Left cardiac atrium (tissue), 2 donors: Measurements from ENCODE around the gene SAPCD1. TPM values are rescaled to one million over a fixed set of nuclear protein-coding genes. Genes with fewer than 3 reads are reported as not detected.

Experiments
- total RNA-seq, 2 donors: library from RNA; stranded (reverse); fragmentation: NEBNext Ultra II Directional; extraction: Animal tissue kit (Norgen Biotek cat#: 25700); gene quantifications; one replicate each; pipeline ENCODE4 v1.2.1, GENCODE V29; 2021
- donor health status: DM: no; HTN: yes; CAD: no; lungs with severe emphysema.
- donor health status: DM: yes; HTN: yes; CAD: no.

Gene SAPCD1
- total RNA-seq, 2 donors from 2014 or later, result 0.71 to 0.73 TPM

Other genes with a start within 250 kb of the SAPCD1 start
- gene MCCD1, start 233.7 kb upstream of the SAPCD1 start, total RNA-seq, result not detected
- gene DDX39B, start 220.7 kb upstream of the SAPCD1 start, total RNA-seq, result 100 to 1,000 TPM; 188 to 224 TPM
- 1 to 10 TPM; 1.9 to 2.7 TPM for gene ATP6V1G2, start 216.0 kb upstream of the SAPCD1 start, total RNA-seq
- 10 to 100 TPM; 12.9 to 14.8 TPM for gene NFKBIL1, start 215.0 kb upstream of the SAPCD1 start, total RNA-seq
- gene LTA, start 190.4 kb upstream of the SAPCD1 start, total RNA-seq, result not detected
- gene TNF, start 187.1 kb upstream of the SAPCD1 start, total RNA-seq, result under 1 TPM; 0.53 to 0.92 TPM
- gene LTB, start 180.2 kb upstream of the SAPCD1 start, total RNA-seq, result 1 to 10 TPM in 1 of 2 donors, under 1 TPM in 1; 0.84 to 1.4 TPM
- gene LST1, start 176.4 kb upstream of the SAPCD1 start, total RNA-seq, result 10 to 100 TPM in 1 of 2 donors, 1 to 10 TPM in 1; 9.4 to 16.0 TPM
- gene NCR3, start 169.7 kb upstream of the SAPCD1 start, total RNA-seq, result under 1 TPM in 1 of 2 donors, not detected in 1; 0.47 TPM
- 10 to 100 TPM; 17.0 to 37.4 TPM for gene AIF1, start 147.4 kb upstream of the SAPCD1 start, total RNA-seq
- gene PRRC2A, start 141.9 kb upstream of the SAPCD1 start, total RNA-seq, result 100 to 1,000 TPM in 1 of 2 donors, 10 to 100 TPM in 1; 85.0 to 108 TPM
- gene BAG6, start 110.0 kb upstream of the SAPCD1 start, total RNA-seq, result 100 to 1,000 TPM; 206 to 294 TPM
- 1 to 10 TPM; 1.4 to 1.7 TPM for gene APOM, start 106.8 kb upstream of the SAPCD1 start, total RNA-seq
- 10 to 100 TPM; 17.5 to 20.1 TPM for gene C6orf47, start 101.9 kb upstream of the SAPCD1 start, total RNA-seq
- gene GPANK1, start 97.7 kb upstream of the SAPCD1 start, total RNA-seq, result 10 to 100 TPM; 12.3 to 15.7 TPM
- gene CSNK2B, start 96.6 kb upstream of the SAPCD1 start, total RNA-seq, result 100 to 1,000 TPM in 1 of 2 donors, 10 to 100 TPM in 1; 84.8 to 116 TPM
- gene LY6G5B, start 92.7 kb upstream of the SAPCD1 start, total RNA-seq, result 1 to 10 TPM; 3.2 to 8.8 TPM
- gene LY6G5C, start 81.6 kb upstream of the SAPCD1 start, total RNA-seq, result 1 to 10 TPM; 2.2 to 2.5 TPM
- 10 to 100 TPM; 33.5 to 36.3 TPM for gene ABHD16A, start 59.3 kb upstream of the SAPCD1 start, total RNA-seq
- gene LY6G6F, start 55.8 kb upstream of the SAPCD1 start, total RNA-seq, result not detected
- gene LY6G6D, start 47.3 kb upstream of the SAPCD1 start, total RNA-seq, result not detected
- gene LY6G6C, start 40.9 kb upstream of the SAPCD1 start, total RNA-seq, result not detected
- under 1 TPM; 0.39 to 0.41 TPM for gene MPIG6B, start 39.3 kb upstream of the SAPCD1 start, total RNA-seq
- gene DDAH2, start 33.4 kb upstream of the SAPCD1 start, total RNA-seq, result 10 to 100 TPM; 55.6 to 56.2 TPM
- gene CLIC1, start 26.1 kb upstream of the SAPCD1 start, total RNA-seq, result 100 to 1,000 TPM; 151 to 196 TPM
- gene MSH5, start 22.7 kb upstream of the SAPCD1 start, total RNA-seq, result 1 to 10 TPM; 2.6 to 3.0 TPM
- gene VWA7, start 14.7 kb downstream of the SAPCD1 start, total RNA-seq, result 1 to 10 TPM; 4.8 to 6.2 TPM
- gene VARS1, start 33.1 kb downstream of the SAPCD1 start, total RNA-seq, result 10 to 100 TPM; 24.8 to 39.3 TPM
- 10 to 100 TPM; 24.3 to 29.4 TPM for gene LSM2, start 44.3 kb downstream of the SAPCD1 start, total RNA-seq
- gene HSPA1L, start 52.6 kb downstream of the SAPCD1 start, total RNA-seq, result 1 to 10 TPM; 1.1 to 2.6 TPM
- 100 to 1,000 TPM; 197 to 288 TPM for gene HSPA1A, start 52.9 kb downstream of the SAPCD1 start, total RNA-seq
- gene HSPA1B, start 65.1 kb downstream of the SAPCD1 start, total RNA-seq, result 100 to 1,000 TPM; 142 to 192 TPM
- 10 to 100 TPM; 26.8 to 31.8 TPM for gene NEU1, start 100.2 kb downstream of the SAPCD1 start, total RNA-seq
- not detected for gene SLC44A4, start 116.3 kb downstream of the SAPCD1 start, total RNA-seq
- 10 to 100 TPM; 12.9 to 20.2 TPM for gene EHMT2, start 135.0 kb downstream of the SAPCD1 start, total RNA-seq
- gene ZBTB12, start 139.4 kb downstream of the SAPCD1 start, total RNA-seq, result 1 to 10 TPM; 2.5 to 4.6 TPM
- 10 to 100 TPM; 12.3 to 30.0 TPM for gene C2, start 165.1 kb downstream of the SAPCD1 start, total RNA-seq
- 100 to 1,000 TPM in 1 of 2 donors, 10 to 100 TPM in 1; 50.3 to 113 TPM for gene CFB, start 183.4 kb downstream of the SAPCD1 start, total RNA-seq
- 10 to 100 TPM; 39.8 to 53.7 TPM for gene NELFE, start 196.3 kb downstream of the SAPCD1 start, total RNA-seq
- gene SKIC2, start 196.5 kb downstream of the SAPCD1 start, total RNA-seq, result 10 to 100 TPM; 36.8 to 45.1 TPM
- 10 to 100 TPM; 12.8 to 20.9 TPM for gene DXO, start 209.5 kb downstream of the SAPCD1 start, total RNA-seq
- gene C4A, start 219.4 kb downstream of the SAPCD1 start, total RNA-seq, result 100 to 1,000 TPM; 199 to 206 TPM